Tibial artery (tissue), 4 donors: Measurements from ENCODE around the gene FYB1.

Experiments
- DNase-seq, 2 donors: peaks; one replicate each; pipeline ENCODE4 v3.0.0-alpha.2; 2019
- H3K27ac ChIP-seq, 2 donors: fragments of 200-600 bp; sonication (generic) in 1 of 2; 1 replicate in 1 of 2; 2 replicates in 1 of 2; pipeline ENCODE4 v1.5.1; 2018 to 2019; ENCODE audit warnings: mild to moderate bottlenecking in 1 of 2
- H3K27me3 ChIP-seq, 2 donors: fragments of 200-600 bp; sonication (generic) in 1 of 2; one replicate each; pipeline versions ENCODE4 v1.5.1 to v1.6.0; 2016 to 2019
- H3K36me3 ChIP-seq, 3 donors: fragments of 200-600 bp; sonication (generic) in 2 of 3; one replicate each; pipeline ENCODE4 v1.5.1; 2016 to 2019; ENCODE audit warnings: mild to moderate bottlenecking in 2 of 3
- H3K4me1 ChIP-seq, 4 donors: fragments of 200-600 bp; sonication (generic) in 2 of 4; 1 replicate in 3 of 4; 2 replicates in 1 of 4; pipeline ENCODE4 v1.5.1; 2016 to 2019
- H3K4me3 ChIP-seq, 2 donors: fragments of 200-600 bp; sonication (generic) in 1 of 2; 1 replicate in 1 of 2; 2 replicates in 1 of 2; pipeline ENCODE4 v1.5.1; 2018 to 2019; ENCODE audit warnings: mild to moderate bottlenecking in 2 of 2
- H3K9me3 ChIP-seq, 3 donors: fragments of 200-600 bp; sonication (generic) in 1 of 3; one replicate each; pipeline ENCODE4 v1.5.1; 2016 to 2019
- intact Hi-C: fragments of 100-400 bp; cut with DNase I; formaldehyde crosslinking; loops from one replicate; pipeline ENCODE4 v1.15.0; 2023; ENCODE audit warnings: low total_unique reads
- TF ChIP-seq, protein P1 (sequence below), 2 experiments: fragments of 200-600 bp in 1 of 2; fragments of 450-650 bp in 1 of 2; IDR thresholded peaks; one replicate each; pipeline ENCODE4 v1.5.1; 2017 to 2019; ENCODE audit warnings: antibody characterized with exemption in 2 of 2, mild to moderate bottlenecking in 1 of 2, moderate library complexity in 1 of 2

FYB1 gene

GRCh38 chr5:39117401-39117800, 102.0 kb downstream of the FYB1 start:
- H3K4me1 ChIP-seq: no peaks in the 10 kb centered on the region
- H3K9me3 ChIP-seq: no peaks in the 10 kb centered on the region
- DNase-seq: no peak
- H3K27ac ChIP-seq: no peak overlapping the region
- no peaks in the 10 kb centered on the region for H3K27me3 ChIP-seq
- intact Hi-C loops: no loop called here
- TF ChIP-seq, protein P1, sequence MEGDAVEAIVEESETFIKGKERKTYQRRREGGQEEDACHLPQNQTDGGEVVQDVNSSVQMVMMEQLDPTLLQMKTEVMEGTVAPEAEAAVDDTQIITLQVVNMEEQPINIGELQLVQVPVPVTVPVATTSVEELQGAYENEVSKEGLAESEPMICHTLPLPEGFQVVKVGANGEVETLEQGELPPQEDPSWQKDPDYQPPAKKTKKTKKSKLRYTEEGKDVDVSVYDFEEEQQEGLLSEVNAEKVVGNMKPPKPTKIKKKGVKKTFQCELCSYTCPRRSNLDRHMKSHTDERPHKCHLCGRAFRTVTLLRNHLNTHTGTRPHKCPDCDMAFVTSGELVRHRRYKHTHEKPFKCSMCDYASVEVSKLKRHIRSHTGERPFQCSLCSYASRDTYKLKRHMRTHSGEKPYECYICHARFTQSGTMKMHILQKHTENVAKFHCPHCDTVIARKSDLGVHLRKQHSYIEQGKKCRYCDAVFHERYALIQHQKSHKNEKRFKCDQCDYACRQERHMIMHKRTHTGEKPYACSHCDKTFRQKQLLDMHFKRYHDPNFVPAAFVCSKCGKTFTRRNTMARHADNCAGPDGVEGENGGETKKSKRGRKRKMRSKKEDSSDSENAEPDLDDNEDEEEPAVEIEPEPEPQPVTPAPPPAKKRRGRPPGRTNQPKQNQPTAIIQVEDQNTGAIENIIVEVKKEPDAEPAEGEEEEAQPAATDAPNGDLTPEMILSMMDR (IDR thresholded peaks at IDR 0.05): no peak
- no peak overlapping the region for H3K4me3 ChIP-seq
- H3K36me3 ChIP-seq: no peaks in the 10 kb centered on the region

GRCh38 chr5:39116344-39117170, 102.8 kb downstream of the FYB1 start:
- intact Hi-C loops: no loop called here
- TF ChIP-seq, protein P1 (IDR thresholded peaks at IDR 0.05): no peak
- no peak overlapping the region for H3K27ac ChIP-seq

GRCh38 chr5:39115644-39116343, 103.6 kb downstream of the FYB1 start:
- no peaks in the 10 kb centered on the region for H3K27me3 ChIP-seq
- TF ChIP-seq, protein P1 (IDR thresholded peaks at IDR 0.05): no peak
- no peak for DNase-seq

More at GRCh38 chr5:39116344-39117170, 102.8 kb downstream of the FYB1 start:
- no peak for DNase-seq
- H3K27me3 ChIP-seq: no peaks in the 10 kb centered on the region
- H3K9me3 ChIP-seq: no peaks in the 10 kb centered on the region
- no peaks in the 10 kb centered on the region for H3K4me1 ChIP-seq
- H3K36me3 ChIP-seq: no peaks in the 10 kb centered on the region
- no peak overlapping the region for H3K4me3 ChIP-seq

DNA sequence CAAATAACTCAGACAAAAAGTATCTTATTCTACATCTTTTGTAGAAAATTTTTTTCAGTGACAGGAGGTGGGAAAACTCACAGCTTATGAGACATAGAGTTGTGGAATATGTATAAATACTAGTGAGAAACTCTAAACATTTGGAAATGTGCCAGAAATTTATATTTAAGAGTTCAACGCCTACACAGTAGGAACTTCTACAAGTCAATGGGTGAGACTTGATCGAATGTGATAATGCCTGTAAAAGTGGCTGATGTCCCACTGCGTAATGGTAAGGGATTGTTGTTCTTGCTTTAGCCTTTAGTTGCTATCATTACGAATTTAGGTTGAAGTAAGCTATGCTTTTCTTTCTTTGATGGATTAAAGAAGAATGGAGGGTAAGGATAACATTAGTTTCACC, 105.2 kb downstream of the FYB1 start:
- H3K9me3 ChIP-seq: no peaks in the 10 kb centered on the region
- H3K4me1 ChIP-seq: no peaks in the 10 kb centered on the region
- H3K4me3 ChIP-seq: no peak overlapping the region
- TF ChIP-seq, protein P1 (IDR thresholded peaks at IDR 0.05): no peak
- no peaks in the 10 kb centered on the region for H3K36me3 ChIP-seq
- DNase-seq: no peak
- no peak overlapping the region for H3K27ac ChIP-seq
- no peaks in the 10 kb centered on the region for H3K27me3 ChIP-seq
- intact Hi-C loops: no loop called here

More at GRCh38 chr5:39115644-39116343, 103.6 kb downstream of the FYB1 start:
- H3K36me3 ChIP-seq: no peaks in the 10 kb centered on the region
- intact Hi-C loops: no loop called here
- no peaks in the 10 kb centered on the region for H3K9me3 ChIP-seq
- H3K4me3 ChIP-seq: no peak overlapping the region
- no peak overlapping the region for H3K27ac ChIP-seq
- no peaks in the 10 kb centered on the region for H3K4me1 ChIP-seq

DNA sequence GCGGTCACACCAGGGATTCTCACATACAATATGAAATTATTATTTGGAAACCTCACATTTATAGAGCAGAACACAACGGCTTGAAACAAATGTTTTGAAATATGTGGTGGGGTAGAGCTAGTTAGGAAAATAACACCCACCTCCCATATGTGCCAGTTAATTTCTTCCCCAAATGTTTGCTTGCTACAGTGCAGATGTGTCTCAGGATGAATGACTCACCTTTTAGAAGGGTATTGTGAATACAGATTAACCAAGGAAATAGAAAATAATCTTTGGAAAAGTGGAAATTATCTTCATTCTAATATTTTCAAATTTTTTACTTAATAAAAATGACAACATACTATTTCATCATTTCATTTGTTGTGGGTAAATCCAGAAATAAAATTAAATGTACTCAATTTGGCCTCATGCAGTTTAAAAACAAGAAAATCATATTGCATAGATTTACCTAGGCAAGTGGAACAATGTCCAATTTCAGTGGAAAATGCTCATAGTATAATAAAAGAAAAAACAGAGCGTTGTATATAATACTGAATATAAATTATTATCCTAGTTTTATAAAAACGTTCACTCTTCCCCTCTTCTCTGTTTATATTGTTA, 105.9 kb downstream of the FYB1 start:
- intact Hi-C loops: no loop called here
- no peaks in the 10 kb centered on the region for H3K27me3 ChIP-seq
- H3K4me3 ChIP-seq: no peak overlapping the region
- no peak overlapping the region for H3K27ac ChIP-seq
- no peaks in the 10 kb centered on the region for H3K4me1 ChIP-seq
- no peaks in the 10 kb centered on the region for H3K36me3 ChIP-seq
- DNase-seq: no peak
- no peaks in the 10 kb centered on the region for H3K9me3 ChIP-seq
- TF ChIP-seq, protein P1 (IDR thresholded peaks at IDR 0.05): no peak
